SK-N-SH (cell line): Measurements from ENCODE around the gene SIK2. TPM values are rescaled to one million over a fixed set of nuclear protein-coding genes. Genes with fewer than 3 reads are reported as not detected.

ENCODE experiments used
- CTCF ChIA-PET: fragments of 300-600, 350-600 bp; formaldehyde crosslinking; extraction: SDS; loops from one replicate; lab custom pipeline; 2021; lab: Yijun Ruan, JAX
- POLR2A ChIA-PET: fragments of 350-600 bp; sonication (Branson Sonifier 250); formaldehyde crosslinking; extraction: SDS; loops from one replicate; lab custom pipeline; 2020; ENCODE audit warnings: antibody characterized with exemption, inconsistent platforms; lab: Yijun Ruan, JAX
- DNase-seq: peaks from one replicate; pipeline ENCODE4 v3.0.0; 2012
- H2AFZ ChIP-seq: fragments of 200-600 bp; sonication (generic); 2 replicates; pipeline ENCODE4 v1.8.1; 2016; ENCODE audit warnings: antibody characterized with exemption, mild to moderate bottlenecking, low read depth
- H3F3A ChIP-seq: fragments of 200-600 bp; sonication (generic); replicated peaks from 2 replicates; pipeline ENCODE3; 2016; ENCODE audit warnings: antibody characterized with exemption, mild to moderate bottlenecking; ENCODE audit not compliant: insufficient read depth
- H3K27ac ChIP-seq, 2 experiments: fragments of 200-500 bp in 1 of 2; fragments of 200-600 bp in 1 of 2; sonication (Bioruptor generic) in 1 of 2; sonication (generic), shearing (Covaris generic) in 1 of 2; 2 replicates each; pipeline versions ENCODE4 v1.5.1 to v1.6.1; 2014 to 2016; ENCODE audit warnings: low read depth in 2 of 2, inconsistent platforms in 1 of 2, low read length in 1 of 2, mild to moderate bottlenecking in 1 of 2, mixed read lengths in 1 of 2
- H3K27me3 ChIP-seq: fragments of 200-600 bp; sonication (generic), shearing (Covaris generic); 2 replicates; pipeline ENCODE4 v1.6.1; 2016; ENCODE audit warnings: mixed run types; ENCODE audit not compliant: insufficient read depth
- H3K36me3 ChIP-seq, 2 experiments: fragments of 200-500 bp in 1 of 2; fragments of 200-600 bp in 1 of 2; sonication (Bioruptor generic) in 1 of 2; sonication (generic) in 1 of 2; replicated peaks in 1 of 2; 2 replicates each; pipeline versions ENCODE3 to v1.5.1; 2014 to 2016; ENCODE audit warnings: low read length in 1 of 2, mild to moderate bottlenecking in 1 of 2; ENCODE audit not compliant: insufficient read depth in 2 of 2, control insufficient read depth in 1 of 2
- H3K4me1 ChIP-seq, 2 experiments: fragments of 200-500 bp in 1 of 2; fragments of 200-600 bp in 1 of 2; sonication (Bioruptor generic) in 1 of 2; sonication (generic), shearing (Covaris generic) in 1 of 2; 2 replicates each; pipeline versions ENCODE4 v1.5.1 to v1.6.1; 2014 to 2016; ENCODE audit warnings: low read depth in 1 of 2, low read length in 1 of 2, mixed run types in 1 of 2; ENCODE audit not compliant: insufficient read depth in 2 of 2, control insufficient read depth in 1 of 2
- H3K4me2 ChIP-seq: fragments of 200-600 bp; sonication (generic), shearing (Covaris generic); 2 replicates; pipeline ENCODE4 v1.6.1; 2017; ENCODE audit warnings: mixed run types
- H3K4me3 ChIP-seq, 2 experiments: fragments of 200-500 bp in 1 of 2; fragments of 200-600 bp in 1 of 2; sonication (Bioruptor generic) in 1 of 2; sonication (generic), shearing (Covaris generic) in 1 of 2; 2 replicates each; pipeline versions ENCODE4 v1.5.1 to v1.8.1; 2014 to 2016; ENCODE audit warnings: low read depth in 2 of 2, inconsistent platforms in 1 of 2, low read length in 1 of 2, mild to moderate bottlenecking in 1 of 2, mixed read lengths in 1 of 2, moderate library complexity in 1 of 2
- H3K79me2 ChIP-seq: fragments of 200-600 bp; sonication (generic); 2 replicates; pipeline ENCODE4 v1.8.1; 2017; ENCODE audit warnings: mild to moderate bottlenecking; ENCODE audit not compliant: insufficient read depth
- H3K9ac ChIP-seq: fragments of 200-600 bp; sonication (generic); 2 replicates; pipeline ENCODE4 v1.6.1; 2017; ENCODE audit warnings: mixed run types
- H3K9me2 ChIP-seq: fragments of 200-600 bp; sonication (generic); 2 replicates; pipeline ENCODE4 v1.6.1; 2017; ENCODE audit warnings: mixed run types
- H3K9me3 ChIP-seq: fragments of 200-600 bp; sonication (generic); 2 replicates; pipeline ENCODE4 v1.6.1; 2017; ENCODE audit warnings: mixed run types, mild to moderate bottlenecking, moderate library complexity
- H4K20me1 ChIP-seq: fragments of 200-600 bp; sonication (generic); 2 replicates; pipeline ENCODE4 v1.6.1; 2017; ENCODE audit warnings: mild to moderate bottlenecking, mixed run types; ENCODE audit not compliant: insufficient read depth
- EZH2phosphoT487 ChIP-seq: fragments of 200-600 bp; sonication (generic); IDR thresholded peaks from 2 replicates; pipeline ENCODE4 v1.6.1; 2017; ENCODE audit warnings: low read depth, mixed run types, mild to moderate bottlenecking, antibody characterized with exemption, moderate library complexity, borderline replicate concordance
- GATA2 ChIP-seq: sonication (generic); formaldehyde crosslinking; IDR thresholded peaks from 2 replicates; pipeline ENCODE4 v1.5.0; 2020; ENCODE audit warnings: mild to moderate bottlenecking, missing genetic modification reagents
- POLR2AphosphoS5 ChIP-seq: IDR thresholded peaks from 2 replicates; pipeline ENCODE4 v1.6.1; 2012; ENCODE audit warnings: low read depth, low read length
- REST ChIP-seq: IDR thresholded peaks from 2 replicates; pipeline ENCODE4 v1.6.1; 2012; ENCODE audit warnings: mild to moderate bottlenecking, low read depth, low read length, moderate library complexity
- SIN3A ChIP-seq: IDR thresholded peaks from 2 replicates; pipeline ENCODE4 v1.6.1; 2012; ENCODE audit warnings: low read depth, mild to moderate bottlenecking, low read length, moderate library complexity, borderline replicate concordance
- SMC3 ChIP-seq: IDR thresholded peaks from 2 replicates; pipeline ENCODE4 v1.6.1; 2012; ENCODE audit warnings: low read depth, low read length, improper control_type of control experiment
- TCF12 ChIP-seq: IDR thresholded peaks from 2 replicates; pipeline ENCODE4 v1.4.0; 2012
- WGBS: methylation state at CpG from one replicate; pipeline ENCODE4 v1.1.6; 2017; ENCODE audit warnings: low lambda C conversion rate; 5-methylcytosine and 5-hydroxymethylcytosine counted together
- polyA plus RNA-seq, 3 experiments: library from polyadenylated mRNA; depleted of rRNA; stranded (reverse); fragments of >200 nt; gene quantifications; 2 replicates each; pipeline ENCODE4 v1.2.3, GENCODE V29; 2012
- TF ChIP-seq, protein P1 (sequence below): fragments of 200-600 bp; sonication (generic); IDR thresholded peaks from 2 replicates; pipeline ENCODE4 v1.6.1; 2017; ENCODE audit warnings: antibody characterized with exemption, mild to moderate bottlenecking, moderate library complexity
- TF ChIP-seq, protein P2 (sequence below): fragments of 150-350 bp; IDR thresholded peaks from 2 replicates; pipeline ENCODE4 v1.6.1; 2017; ENCODE audit warnings: antibody characterized with exemption, low read length, low read depth, borderline replicate concordance

Gene SIK2
- polyA plus RNA-seq, 1 of the 3 experiments (the other 2 are of a cell fraction): 8.9 TPM

- ChIA-PET POLR2A (interaction anchor here (0.6 kb wide), 1 partner anchor 175 kb away, joined by 3 read pairs; no protein-coding TSS in a partner anchor), CTCF (interaction anchor here (0.9 to 5.3 kb wide), 8 partner anchors 10 to 167 kb away, joined by 3 to 61 read pairs (median 6); partner anchors contain the start of gene SIK2)
Observed at GRCh38 chr11:111764621-111765020, 162.4 kb downstream of the SIK2 start.

DNA sequence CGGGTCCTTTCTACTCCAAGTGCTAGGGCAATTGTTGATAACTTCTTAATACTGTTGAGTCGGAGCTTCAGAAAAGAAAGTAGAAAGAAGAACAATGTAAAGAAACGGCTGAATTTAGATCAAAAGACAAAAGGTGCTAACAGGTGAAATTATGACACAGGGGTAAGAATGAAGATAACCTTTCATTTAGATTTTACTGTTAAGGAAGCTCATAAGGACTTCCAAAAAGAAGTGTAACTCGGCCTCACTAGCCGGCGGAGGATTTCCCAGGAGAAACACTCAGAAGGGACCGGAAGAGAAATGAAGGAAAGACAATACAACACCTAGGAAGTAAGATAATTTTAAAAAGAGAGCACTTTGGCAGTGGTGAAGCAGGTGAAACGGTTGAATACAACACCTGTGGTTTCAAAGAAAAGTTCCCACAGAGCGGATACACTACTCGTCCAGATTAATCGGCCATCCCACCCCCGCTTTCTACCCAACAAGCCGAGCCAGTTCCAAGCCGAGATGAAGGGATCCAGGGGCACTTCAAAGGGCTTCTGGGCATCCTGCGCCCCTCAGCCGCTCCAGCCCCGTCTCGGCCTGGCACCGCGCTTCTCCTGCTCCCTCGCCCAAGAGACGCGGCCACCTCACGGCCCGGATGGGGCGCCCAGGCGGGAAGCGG lies 163.2 kb downstream of the SIK2 start:
- H3K27me3 ChIP-seq: no peaks in the 10 kb centered on the region
- TF ChIP-seq EZH2phosphoT487 (no peak), GATA2 (CRISPR knock-in tag) (no peak), REST (no peak), SIN3A (no peak), SMC3 (no peak), POLR2AphosphoS5 (no peak)
- TF ChIP-seq, protein P1, sequence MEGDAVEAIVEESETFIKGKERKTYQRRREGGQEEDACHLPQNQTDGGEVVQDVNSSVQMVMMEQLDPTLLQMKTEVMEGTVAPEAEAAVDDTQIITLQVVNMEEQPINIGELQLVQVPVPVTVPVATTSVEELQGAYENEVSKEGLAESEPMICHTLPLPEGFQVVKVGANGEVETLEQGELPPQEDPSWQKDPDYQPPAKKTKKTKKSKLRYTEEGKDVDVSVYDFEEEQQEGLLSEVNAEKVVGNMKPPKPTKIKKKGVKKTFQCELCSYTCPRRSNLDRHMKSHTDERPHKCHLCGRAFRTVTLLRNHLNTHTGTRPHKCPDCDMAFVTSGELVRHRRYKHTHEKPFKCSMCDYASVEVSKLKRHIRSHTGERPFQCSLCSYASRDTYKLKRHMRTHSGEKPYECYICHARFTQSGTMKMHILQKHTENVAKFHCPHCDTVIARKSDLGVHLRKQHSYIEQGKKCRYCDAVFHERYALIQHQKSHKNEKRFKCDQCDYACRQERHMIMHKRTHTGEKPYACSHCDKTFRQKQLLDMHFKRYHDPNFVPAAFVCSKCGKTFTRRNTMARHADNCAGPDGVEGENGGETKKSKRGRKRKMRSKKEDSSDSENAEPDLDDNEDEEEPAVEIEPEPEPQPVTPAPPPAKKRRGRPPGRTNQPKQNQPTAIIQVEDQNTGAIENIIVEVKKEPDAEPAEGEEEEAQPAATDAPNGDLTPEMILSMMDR: no peak
- TF ChIP-seq, protein P2, sequence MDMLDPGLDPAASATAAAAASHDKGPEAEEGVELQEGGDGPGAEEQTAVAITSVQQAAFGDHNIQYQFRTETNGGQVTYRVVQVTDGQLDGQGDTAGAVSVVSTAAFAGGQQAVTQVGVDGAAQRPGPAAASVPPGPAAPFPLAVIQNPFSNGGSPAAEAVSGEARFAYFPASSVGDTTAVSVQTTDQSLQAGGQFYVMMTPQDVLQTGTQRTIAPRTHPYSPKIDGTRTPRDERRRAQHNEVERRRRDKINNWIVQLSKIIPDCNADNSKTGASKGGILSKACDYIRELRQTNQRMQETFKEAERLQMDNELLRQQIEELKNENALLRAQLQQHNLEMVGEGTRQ: no peak
- H3K9ac ChIP-seq: peak overlapping the region; percentile 90
- peak overlapping the region; percentile 76 to 85 for H3K4me3 ChIP-seq
- H3K79me2 ChIP-seq: peaks cover 54% of the 10 kb centered on the region
- H3K4me2 ChIP-seq: peak overlapping the region; percentile 89
- WGBS: 9% methylated on average over 18 of the region's 28 CpGs
- no peaks in the 10 kb centered on the region for H4K20me1 ChIP-seq
- H3F3A ChIP-seq: peaks cover 8% of the 10 kb centered on the region
- H3K36me3 ChIP-seq: peaks cover 27% of the 10 kb centered on the region in 2 experiments
- no peaks in the 10 kb centered on the region for H3K9me2 ChIP-seq
- no peaks in the 10 kb centered on the region for H3K9me3 ChIP-seq
- H3K27ac ChIP-seq: peak overlapping the region in 1 of 2 experiments; percentile 86; a peak in 2 of 4 replicates
- ChIA-PET CTCF (interaction anchor here (0.9 to 5.3 kb wide), 9 partner anchors 11 to 167 kb away, joined by 3 to 61 read pairs (median 4); partner anchors contain the start of gene SIK2), POLR2A (interaction anchor here (0.6 kb wide), 1 partner anchor 1611 kb away, joined by 4 read pairs; no protein-coding TSS in a partner anchor)
- peaks cover 5% of the 10 kb centered on the region in 2 experiments; a peak in 2 of 4 replicates for H3K4me1 ChIP-seq
- peak overlapping the region; percentile 97; the same call in 1 of the 2 replicates for H2AFZ ChIP-seq
- DNase-seq: no peak

More at GRCh38 chr11:111764621-111765020, 162.4 kb downstream of the SIK2 start:
- Histone ChIP-seq H3K36me3 (peaks cover 32 to 35% of the 10 kb centered on the region in 2 experiments), H3K79me2 (peaks cover 54% of the 10 kb centered on the region), H3K9me2 (no peaks in the 10 kb centered on the region), H3K9ac (peak overlapping the region; percentile 90), H3K27ac (peak overlapping the region in 1 of 2 experiments; percentile 86; a peak in 1 of 4 replicates), H2AFZ (no peak overlapping the region), H3F3A (peaks cover 10% of the 10 kb centered on the region), H3K27me3 (no peaks in the 10 kb centered on the region), H3K9me3 (no peaks in the 10 kb centered on the region), H3K4me2 (peak overlapping the region; percentile 89), H4K20me1 (no peaks in the 10 kb centered on the region), H3K4me1 (peaks cover 5% of the 10 kb centered on the region in 2 experiments; a peak in 3 of 4 replicates), H3K4me3 (peak overlapping the region; percentile 76 to 85; a peak in 3 of 4 replicates)
- WGBS: 73% methylated on average over 1 of the region's 1 CpG
- TF ChIP-seq GATA2 (CRISPR knock-in tag) (no peak), TCF12 (peak; percentile 37)
- no peak for DNase-seq
